Karpas-422 (cell line): Measurements from ENCODE around the gene UBE2K. TPM values are rescaled to one million over a fixed set of nuclear protein-coding genes. Genes with fewer than 3 reads are reported as not detected.
"Not testable (repeated sequence)": the region's sequence is repeated elsewhere in the genome, so short reads cannot be mapped to it uniquely, and the experiment has no call there.

Experiments
- DNase-seq: peaks from one replicate; pipeline ENCODE4 v3.0.0-alpha.2; 2015
- H2AFZ ChIP-seq: fragments of 200-600 bp; sonication (generic); 2 replicates; pipeline ENCODE4 v1.6.1; 2014; ENCODE audit warnings: antibody characterized with exemption, low read length, mixed read lengths
- H3K27ac ChIP-seq: fragments of 200-600 bp; sonication (generic); 2 replicates; pipeline ENCODE4 v1.5.1; 2014; ENCODE audit warnings: mild to moderate bottlenecking, low read length, moderate library complexity
- H3K27me3 ChIP-seq: fragments of 200-600 bp; sonication (generic); 2 replicates; pipeline ENCODE4 v1.6.1; 2014; ENCODE audit warnings: low read length, mixed read lengths
- H3K36me3 ChIP-seq: fragments of 200-600 bp; sonication (generic); 2 replicates; pipeline ENCODE4 v1.6.1; 2014; ENCODE audit warnings: low read length, mixed read lengths; ENCODE audit not compliant: insufficient read depth
- H3K4me1 ChIP-seq: fragments of 200-600 bp; sonication (generic); 2 replicates; pipeline ENCODE4 v1.6.1; 2014; ENCODE audit warnings: mild to moderate bottlenecking, low read length, mixed read lengths
- H3K4me2 ChIP-seq: fragments of 200-600 bp; sonication (generic); 2 replicates; pipeline ENCODE4 v1.6.1; 2014; ENCODE audit warnings: low read length, low read depth, mild to moderate bottlenecking; ENCODE audit not compliant: poor library complexity, severe bottlenecking
- H3K4me3 ChIP-seq: fragments of 200-600 bp; sonication (generic); 2 replicates; pipeline ENCODE4 v1.5.1; 2014; ENCODE audit warnings: mild to moderate bottlenecking, antibody characterized with exemption, low read length, mixed read lengths
- H3K79me2 ChIP-seq: fragments of 200-600 bp; sonication (generic); 2 replicates; pipeline ENCODE4 v1.6.1; 2014; ENCODE audit warnings: mild to moderate bottlenecking, low read length, mixed read lengths
- H3K9ac ChIP-seq: fragments of 200-600 bp; sonication (generic); 2 replicates; pipeline ENCODE4 v1.6.0; 2014; ENCODE audit warnings: low read length
- H3K9me2 ChIP-seq: fragments of 200-600 bp; sonication (generic), shearing (Covaris generic); replicated peaks from 2 replicates; pipeline ENCODE4 v1.6.0; 2014; ENCODE audit warnings: mild to moderate bottlenecking, low read length, moderate library complexity; ENCODE audit not compliant: insufficient read depth
- H3K9me3 ChIP-seq: fragments of 300-700, 200-600 bp; sonication (generic); 2 replicates; pipeline ENCODE4 v1.6.1; 2014; ENCODE audit warnings: low read length, mixed read lengths
- H4K20me1 ChIP-seq: fragments of 200-600 bp; sonication (generic); 2 replicates; pipeline ENCODE4 v1.6.1; 2014; ENCODE audit warnings: mild to moderate bottlenecking, antibody characterized with exemption, low read length, low read depth; ENCODE audit not compliant: insufficient read depth
- total RNA-seq: library from RNA; depleted of rRNA; stranded (reverse); fragments of >200 nt; shearing (Covaris generic); gene quantifications from 2 replicates; pipeline ENCODE4 v1.2.3, GENCODE V29; 2014; ENCODE audit warnings: low replicate concordance

The UBE2K gene
- total RNA-seq, 1 experiment from 2014 or later: 35.8 TPM

DNA sequence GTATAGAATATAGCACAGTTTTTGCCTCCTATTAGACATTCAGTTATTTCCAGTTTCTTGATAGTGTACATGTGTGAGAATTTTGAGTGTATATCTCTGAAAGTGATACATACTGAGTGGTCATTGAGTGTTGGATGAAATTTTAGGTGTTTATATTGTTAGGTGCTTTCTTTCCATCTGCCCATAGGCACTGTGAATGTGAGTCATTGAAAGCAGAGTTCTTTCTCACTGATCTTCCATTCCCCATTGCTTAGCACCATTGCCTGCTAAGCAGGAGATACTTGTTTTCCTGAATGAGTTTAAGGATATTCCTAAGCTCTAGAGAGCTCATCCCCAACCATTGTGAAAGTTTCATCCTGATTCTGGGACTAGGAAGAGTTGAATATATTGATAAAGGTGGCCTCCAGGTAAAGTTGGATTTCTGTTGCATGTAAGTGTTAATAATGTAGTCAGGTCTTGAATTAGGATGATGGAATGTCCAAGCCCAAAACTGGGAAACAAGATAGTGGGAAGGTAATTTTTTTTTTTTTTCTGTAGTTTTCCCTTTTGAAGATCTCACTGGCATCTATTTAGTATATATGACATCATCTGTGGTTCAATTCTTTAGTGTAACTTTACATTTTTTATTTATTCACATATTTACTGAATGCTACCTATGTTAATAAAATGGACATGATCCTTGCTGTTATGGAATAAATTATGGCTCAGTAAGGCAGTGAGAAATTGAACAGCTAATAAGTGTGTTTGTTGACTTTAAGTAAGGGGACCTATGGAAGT is 22.1 kb downstream of the UBE2K start:
- H3K9me3 ChIP-seq: no peaks in the 10 kb centered on the region
- H3K4me3 ChIP-seq: no peak overlapping the region
- H3K9me2 ChIP-seq: no peaks in the 10 kb centered on the region
- peaks cover 23% of the 10 kb centered on the region for H4K20me1 ChIP-seq
- no peak overlapping the region for H3K27ac ChIP-seq
- H2AFZ ChIP-seq: no peak overlapping the region
- peaks cover 3% of the 10 kb centered on the region; the same call in 1 of the 2 replicates for H3K36me3 ChIP-seq
- H3K9ac ChIP-seq: no peak overlapping the region
- no peak overlapping the region for H3K4me2 ChIP-seq
- H3K4me1 ChIP-seq: peaks cover 16% of the 10 kb centered on the region
- no peaks in the 10 kb centered on the region for H3K27me3 ChIP-seq
- no peak for DNase-seq
- peaks cover 96% of the 10 kb centered on the region for H3K79me2 ChIP-seq

DNA sequence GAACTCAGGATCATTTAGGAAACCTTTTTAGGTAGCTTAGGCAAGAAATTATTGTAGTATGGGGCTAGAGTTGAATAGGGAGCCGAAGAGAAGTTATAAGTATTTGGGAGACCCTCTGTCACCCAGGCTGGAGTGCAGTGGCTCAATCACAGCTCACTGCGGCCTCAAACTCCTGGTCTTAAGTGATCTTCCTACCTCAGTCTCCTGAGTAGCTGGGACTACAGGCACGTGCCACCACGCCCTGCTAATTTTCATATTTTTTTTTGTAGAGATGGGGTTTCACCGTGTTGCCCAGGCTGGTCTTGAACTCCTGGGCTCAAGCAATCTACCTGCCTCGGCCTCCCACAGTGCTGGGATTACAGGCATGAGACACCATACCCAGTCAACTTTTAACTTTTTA is 23.3 kb downstream of the UBE2K start:
- not testable (repeated sequence) for H3K9me2 ChIP-seq, H3K9me3 ChIP-seq, H3K4me3 ChIP-seq, DNase-seq, H3K27me3 ChIP-seq, H2AFZ ChIP-seq, H3K27ac ChIP-seq, H3K36me3 ChIP-seq, H3K4me2 ChIP-seq, H3K9ac ChIP-seq
- H3K79me2 ChIP-seq: peaks cover 96% of the 10 kb centered on the region
- peaks cover 16% of the 10 kb centered on the region for H3K4me1 ChIP-seq
- peaks cover 23% of the 10 kb centered on the region for H4K20me1 ChIP-seq

DNA sequence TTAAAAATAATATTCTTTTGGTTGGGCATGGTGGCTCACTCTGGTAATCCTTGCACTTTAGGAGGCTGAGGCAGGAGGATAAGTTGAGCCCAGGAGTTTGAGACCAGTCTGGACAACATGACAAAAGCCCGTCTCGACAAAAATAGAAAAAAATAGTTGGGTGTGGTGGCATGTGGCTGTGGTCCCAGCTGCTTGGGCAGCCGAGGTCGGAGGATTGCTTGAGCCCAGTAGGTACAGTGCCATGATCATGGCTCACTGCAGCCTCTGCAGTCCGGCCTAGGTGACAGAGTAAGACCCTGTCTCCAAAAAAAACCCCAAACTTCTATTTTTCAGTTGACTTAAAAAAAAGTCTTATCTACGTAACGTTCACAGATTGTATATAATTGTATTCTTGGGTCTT is 23.9 kb downstream of the UBE2K start:
- Histone ChIP-seq H3K27ac (no peak overlapping the region), H3K4me1 (peaks cover 16% of the 10 kb centered on the region), H4K20me1 (peaks cover 25% of the 10 kb centered on the region), H3K4me3 (no peak overlapping the region), H3K27me3 (no peaks in the 10 kb centered on the region), H3K4me2 (no peak overlapping the region), H2AFZ (no peak overlapping the region), H3K79me2 (peaks cover 96% of the 10 kb centered on the region), H3K9me3 (no peaks in the 10 kb centered on the region), H3K36me3 (no peaks in the 10 kb centered on the region; the same call in 1 of the 2 replicates), H3K9me2 (no peaks in the 10 kb centered on the region), H3K9ac (no peak overlapping the region)
- DNase-seq: no peak

DNA sequence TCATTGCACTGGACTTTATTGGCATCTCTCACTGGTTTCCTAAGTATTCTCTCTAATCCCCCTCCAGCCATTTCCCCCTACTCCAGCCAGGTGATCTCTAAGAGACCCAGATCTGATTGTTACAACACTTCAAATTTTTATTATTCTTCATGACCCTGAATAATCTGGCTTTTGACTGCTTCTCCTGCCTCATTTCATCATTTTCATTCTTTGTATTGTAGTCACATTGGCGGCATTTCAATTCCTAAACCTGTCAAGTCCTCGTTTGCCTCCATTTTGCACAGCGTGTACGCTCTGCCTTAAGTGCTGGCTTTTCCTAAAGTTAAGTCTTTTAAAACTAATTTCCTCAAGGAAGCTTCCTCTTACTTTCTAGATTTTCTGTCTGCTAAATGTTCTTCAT is 31.6 kb downstream of the UBE2K start:
- H3K36me3 ChIP-seq: peaks cover 4% of the 10 kb centered on the region; the same call in 1 of the 2 replicates
- H4K20me1 ChIP-seq: peaks cover 13% of the 10 kb centered on the region; the same call in 1 of the 2 replicates
- no peak overlapping the region for H2AFZ ChIP-seq
- no peaks in the 10 kb centered on the region for H3K9me2 ChIP-seq
- no peak for DNase-seq
- no peak overlapping the region for H3K4me3 ChIP-seq
- no peak overlapping the region for H3K27ac ChIP-seq
- peaks cover 99% of the 10 kb centered on the region for H3K79me2 ChIP-seq
- H3K9ac ChIP-seq: no peak overlapping the region
- no peaks in the 10 kb centered on the region for H3K27me3 ChIP-seq
- no peak overlapping the region for H3K4me2 ChIP-seq
- peaks cover 5% of the 10 kb centered on the region for H3K4me1 ChIP-seq
- H3K9me3 ChIP-seq: no peaks in the 10 kb centered on the region

DNA sequence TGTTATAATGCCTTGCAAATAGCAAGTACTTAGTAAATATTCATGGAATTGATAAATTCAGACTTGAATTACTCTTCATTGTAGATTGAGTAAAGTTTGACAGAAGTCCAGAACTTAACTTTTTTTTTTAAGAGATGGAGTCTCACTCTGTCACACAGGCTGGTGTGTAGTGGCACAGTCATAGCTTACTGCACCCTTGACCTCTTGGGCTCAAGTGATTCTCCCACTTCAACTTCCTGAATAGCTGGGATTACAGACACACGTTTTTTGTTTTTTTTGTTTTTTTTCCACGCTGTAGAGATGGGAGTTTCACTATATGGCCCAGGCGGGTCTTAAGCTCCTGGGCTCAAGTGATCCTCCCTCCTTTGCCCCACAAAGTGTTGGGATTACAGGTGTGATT is 32.1 kb downstream of the UBE2K start:
- Histone ChIP-seq H3K9ac (no peak overlapping the region), H3K4me2 (no peak overlapping the region), H3K27me3 (no peaks in the 10 kb centered on the region), H3K9me2 (no peaks in the 10 kb centered on the region), H3K27ac (no peak overlapping the region), H3K4me3 (no peak overlapping the region), H2AFZ (no peak overlapping the region), H3K4me1 (peaks cover 5% of the 10 kb centered on the region), H4K20me1 (peaks cover 9% of the 10 kb centered on the region; the same call in 1 of the 2 replicates), H3K36me3 (peaks cover 4% of the 10 kb centered on the region; the same call in 1 of the 2 replicates), H3K9me3 (no peaks in the 10 kb centered on the region), H3K79me2 (peaks cover 98% of the 10 kb centered on the region)
- DNase-seq: no peak

DNA sequence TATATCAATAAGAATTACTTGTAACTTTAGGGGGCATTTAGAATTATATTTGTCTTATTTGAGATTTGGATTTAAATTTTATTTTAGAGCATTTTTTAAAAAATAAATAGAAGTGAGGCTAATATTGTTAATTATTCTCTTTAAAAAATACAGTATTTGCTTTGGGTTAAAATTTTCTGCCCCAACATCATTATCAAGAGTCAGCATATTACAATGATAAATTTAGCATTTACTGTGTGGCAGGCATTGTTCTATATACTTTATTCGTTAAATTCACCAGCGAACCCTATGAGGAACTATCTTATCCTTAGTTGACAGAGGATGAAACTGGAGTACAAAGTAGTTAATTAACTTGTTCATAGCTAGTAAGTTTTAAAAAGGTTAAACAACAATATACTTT is 34.0 kb downstream of the UBE2K start:
- Histone ChIP-seq H4K20me1 (0 out of 2 replicates have a peak, but pooled peaks cover 10% of the 10 kb centered on the region), H3K36me3 (peaks cover 3% of the 10 kb centered on the region; the same call in 1 of the 2 replicates)

DNA sequence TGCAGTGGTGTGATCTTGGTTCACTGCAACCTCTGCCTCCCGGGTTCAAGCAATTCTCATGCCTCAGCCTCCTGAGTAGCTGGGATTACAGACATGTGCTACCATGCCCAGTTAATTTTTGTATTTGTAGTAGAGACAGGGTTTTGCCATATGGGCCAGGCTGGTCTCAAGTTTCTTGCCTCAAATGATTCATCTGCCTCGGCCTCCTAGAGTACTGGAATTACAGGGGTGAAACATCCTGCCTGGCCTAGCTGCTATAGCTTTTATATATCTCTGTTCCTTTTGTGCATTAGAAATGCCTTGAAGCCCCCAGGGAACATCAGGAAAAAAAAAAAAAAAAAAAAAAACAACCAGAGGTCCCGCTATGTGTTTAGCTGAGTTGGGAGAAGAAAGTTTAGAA is 34.8 kb downstream of the UBE2K start:
- DNase-seq: no peak
- H3K27ac ChIP-seq: no peak overlapping the region
- no peak overlapping the region for H3K4me3 ChIP-seq
- peaks cover 19% of the 10 kb centered on the region for H3K4me1 ChIP-seq
- H3K9ac ChIP-seq: no peak overlapping the region
- H3K4me2 ChIP-seq: no peak overlapping the region
- no peaks in the 10 kb centered on the region for H3K27me3 ChIP-seq
- H3K36me3 ChIP-seq: no peaks in the 10 kb centered on the region; the same call in 1 of the 2 replicates
- no peaks in the 10 kb centered on the region for H3K9me3 ChIP-seq
- peaks cover 97% of the 10 kb centered on the region for H3K79me2 ChIP-seq
- no peaks in the 10 kb centered on the region for H3K9me2 ChIP-seq
- 0 out of 2 replicates have a peak, but pooled peaks cover 9% of the 10 kb centered on the region for H4K20me1 ChIP-seq
- no peak overlapping the region for H2AFZ ChIP-seq

More for the DNA sequence above, 34.0 kb downstream of the UBE2K start:
- Histone ChIP-seq H2AFZ (no peak overlapping the region), H3K4me1 (peaks cover 11% of the 10 kb centered on the region), H3K4me2 (no peak overlapping the region), H3K79me2 (peaks cover 97% of the 10 kb centered on the region), H3K27ac (no peak overlapping the region), H3K9me3 (no peaks in the 10 kb centered on the region), H3K9ac (no peak overlapping the region), H3K4me3 (no peak overlapping the region), H3K27me3 (no peaks in the 10 kb centered on the region), H3K9me2 (no peaks in the 10 kb centered on the region)
- DNase-seq: no peak

DNA sequence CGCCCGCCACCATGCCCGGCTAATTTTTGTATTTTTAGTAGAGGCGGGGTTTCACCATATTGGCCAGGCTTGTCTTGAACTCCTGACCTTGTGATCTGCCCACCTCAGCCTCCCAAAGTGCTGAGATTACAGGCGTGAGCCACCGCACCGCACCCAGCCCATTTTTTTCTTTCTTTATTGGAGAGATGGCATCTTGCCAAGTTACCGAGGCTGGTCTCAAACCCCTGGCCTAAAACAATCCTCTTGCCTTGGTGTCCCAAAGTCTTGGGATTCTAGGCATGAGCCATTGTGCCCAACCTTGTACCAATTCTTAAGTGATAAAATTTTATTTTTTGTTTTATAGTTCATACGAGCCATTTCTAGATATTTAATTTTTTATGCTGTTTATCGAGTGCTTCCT is 41.7 kb downstream of the UBE2K start:
- not testable (repeated sequence) for H4K20me1 ChIP-seq, H3K4me2 ChIP-seq, DNase-seq, H3K9me3 ChIP-seq, H3K36me3 ChIP-seq, H2AFZ ChIP-seq, H3K4me3 ChIP-seq, H3K27ac ChIP-seq, H3K9me2 ChIP-seq, H3K9ac ChIP-seq, H3K27me3 ChIP-seq
- Histone ChIP-seq H3K79me2 (peaks cover 69% of the 10 kb centered on the region), H3K4me1 (peaks cover 20% of the 10 kb centered on the region)
